Stimulated activated CD8-positive, alpha-beta memory T cell treated with anti-CD3 and anti-CD28 coated beads, Interleukin-15, amount 100 ng/mL, for 1 hour (primary cell): ENCODE data around the gene USH2A.

Experiments
- DNase-seq: peaks from one replicate; pipeline ENCODE4 v3.0.0-alpha.2; 2020; ENCODE audit warnings: low read depth

The USH2A gene

DNA sequence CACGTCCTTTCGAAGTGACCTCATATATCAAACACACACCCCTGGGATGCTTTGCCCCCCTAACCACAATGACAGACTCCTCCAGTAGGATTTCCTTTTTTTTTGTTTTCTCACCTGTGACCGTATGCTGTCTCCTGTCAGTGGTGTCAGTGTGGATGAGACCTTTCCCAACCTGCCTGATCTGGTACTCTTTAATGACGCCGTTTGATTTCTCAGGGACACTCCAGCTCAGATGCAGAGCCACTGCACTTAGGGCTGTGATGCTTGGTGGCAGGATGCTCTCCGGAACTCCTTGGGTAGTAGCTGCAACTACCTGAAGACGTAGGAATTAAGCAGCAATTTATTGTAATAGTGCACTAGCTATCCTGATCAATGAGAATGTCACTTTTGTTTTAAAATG is 643.5 kb downstream of the USH2A start:
- DNase-seq = no peak

DNA sequence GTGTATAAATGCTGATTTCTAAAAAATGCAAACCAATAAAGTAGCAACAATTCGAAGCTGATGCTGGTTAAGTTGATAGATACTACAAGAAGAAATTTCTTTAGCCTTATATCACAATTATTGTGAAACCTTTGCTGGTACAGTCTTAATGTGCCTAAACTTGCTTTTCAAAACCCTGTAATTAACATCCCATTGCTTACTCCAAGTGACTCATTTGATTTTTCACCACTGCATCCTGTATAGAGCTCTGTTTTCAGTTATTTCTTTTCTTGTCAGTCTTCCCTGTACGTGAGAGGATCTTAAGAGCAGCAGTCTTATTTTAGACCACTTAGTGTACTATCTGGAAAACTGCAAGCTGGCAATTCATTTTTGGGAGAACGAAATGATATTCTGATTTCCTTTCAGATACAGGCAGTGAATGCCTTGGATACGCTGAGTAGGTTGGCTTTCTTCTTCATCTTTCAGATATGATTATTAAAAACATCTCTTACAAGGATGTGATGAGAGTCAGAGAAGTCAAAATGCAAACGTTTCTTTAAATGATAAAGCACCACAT is 645.8 kb downstream of the USH2A start:
- no peak for DNase-seq

DNA sequence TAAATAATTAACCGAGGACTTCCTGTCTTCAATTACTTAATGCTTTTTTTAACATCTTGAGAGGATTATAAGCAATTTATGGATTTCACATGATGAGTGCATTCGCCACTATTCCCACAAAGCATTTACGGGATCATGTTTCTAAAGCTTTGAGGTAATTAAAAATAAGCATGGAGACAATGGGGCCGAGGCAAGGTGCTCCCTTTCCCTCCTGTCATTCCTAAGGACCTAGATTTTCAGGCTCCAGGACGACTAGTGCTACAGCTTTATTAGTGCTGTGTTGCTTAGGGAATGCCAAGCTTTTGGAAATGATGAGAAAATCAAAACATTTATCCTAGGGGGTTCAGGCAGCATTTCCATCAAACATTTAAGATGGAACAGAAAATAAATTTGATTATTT is 646.9 kb downstream of the USH2A start:
- no peak for DNase-seq

DNA sequence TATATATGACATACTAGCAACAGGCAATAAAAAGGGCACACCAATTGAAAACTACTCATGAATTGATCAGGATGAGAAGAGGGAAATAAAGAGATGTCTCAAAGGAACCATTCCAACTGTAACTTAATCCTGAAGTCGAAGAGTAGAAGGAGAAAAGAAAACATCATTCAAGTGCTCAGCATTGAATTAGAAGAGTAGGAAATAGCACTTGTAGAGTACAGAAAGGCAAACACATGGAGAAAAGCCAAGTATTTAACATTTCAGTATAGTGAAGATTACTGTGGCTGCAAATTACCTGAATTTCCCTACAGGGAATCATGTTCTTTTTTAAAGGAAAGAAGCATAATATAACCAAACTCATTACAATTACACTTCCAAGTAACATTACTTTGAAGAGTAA is 651.1 kb downstream of the USH2A start:
- no peak for DNase-seq

DNA sequence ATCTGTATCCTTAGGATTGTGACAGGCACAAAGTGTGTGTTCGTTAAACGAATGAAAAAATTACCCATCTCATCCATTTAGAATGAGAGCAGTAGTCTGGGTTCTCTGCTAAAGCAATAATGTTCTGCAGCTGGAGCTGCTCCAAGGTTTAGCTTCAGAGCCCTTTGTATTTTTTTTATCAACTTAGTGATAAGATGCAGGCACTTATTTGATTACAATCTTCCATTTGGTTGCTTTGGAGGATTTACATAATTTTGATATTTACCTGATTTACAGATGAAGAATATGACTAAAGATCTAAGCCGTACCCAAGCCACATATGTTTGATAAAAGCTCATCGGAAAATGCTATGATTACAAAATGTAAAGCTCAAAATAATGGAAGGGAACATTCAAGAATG is 654.9 kb downstream of the USH2A start:
- no peak for DNase-seq

DNA sequence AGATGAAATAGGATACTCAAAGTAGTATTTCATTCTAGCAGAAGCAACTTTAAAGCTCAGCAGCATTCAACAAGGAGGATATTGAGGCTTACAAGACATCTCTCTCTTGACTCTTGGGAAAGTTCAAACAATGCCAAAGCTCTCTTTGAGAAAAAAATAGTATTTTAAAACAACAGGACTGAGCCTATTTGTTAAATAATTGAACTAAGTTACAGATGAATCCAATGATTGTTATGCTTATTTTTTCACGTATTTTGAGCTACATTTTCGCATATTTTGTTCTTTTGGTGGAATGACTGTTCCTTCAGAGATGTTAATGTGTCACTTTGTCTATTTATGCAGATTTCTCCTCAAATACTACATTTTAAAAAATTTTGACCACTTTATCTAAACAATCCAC is 655.5 kb downstream of the USH2A start:
- DNase-seq = no peak

DNA sequence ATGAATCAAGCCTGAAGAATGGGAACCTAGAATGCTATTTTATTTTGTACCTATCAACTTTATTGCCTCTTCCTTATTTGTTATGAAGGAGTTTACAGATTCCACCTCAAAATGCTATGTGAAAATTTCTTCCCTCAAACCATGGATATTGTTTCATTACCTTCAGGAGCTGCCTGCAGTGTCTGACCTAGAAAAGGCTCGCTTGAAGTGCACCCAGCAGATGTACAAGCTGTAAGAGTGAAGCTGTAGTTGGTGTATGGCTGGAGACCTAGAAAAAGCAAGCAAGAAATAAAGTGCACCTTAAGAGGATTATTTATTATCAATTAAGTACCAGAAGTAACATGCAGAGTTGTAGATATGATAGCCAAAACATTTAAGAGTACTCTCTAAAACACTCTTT is 656.7 kb downstream of the USH2A start:
- no peak for DNase-seq

DNA sequence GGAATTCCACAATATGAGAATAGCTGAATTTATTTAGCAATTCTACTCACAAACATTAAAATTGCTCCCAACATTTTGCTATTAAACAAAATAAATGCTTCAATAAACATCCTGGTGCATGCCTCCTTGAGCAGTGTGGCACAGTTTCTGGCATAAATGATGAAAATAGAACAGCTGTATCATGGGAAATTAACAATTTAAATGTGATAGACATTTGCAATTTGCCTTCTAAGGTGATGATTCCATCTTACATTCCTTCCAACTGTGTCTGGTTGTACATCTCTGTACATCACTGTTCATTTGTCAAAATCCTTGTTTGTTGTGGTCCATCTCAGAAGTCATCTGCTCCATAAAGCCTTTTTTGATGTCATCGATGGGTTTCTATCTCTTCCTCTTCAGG is 657.4 kb downstream of the USH2A start:
- no peak for DNase-seq

DNA sequence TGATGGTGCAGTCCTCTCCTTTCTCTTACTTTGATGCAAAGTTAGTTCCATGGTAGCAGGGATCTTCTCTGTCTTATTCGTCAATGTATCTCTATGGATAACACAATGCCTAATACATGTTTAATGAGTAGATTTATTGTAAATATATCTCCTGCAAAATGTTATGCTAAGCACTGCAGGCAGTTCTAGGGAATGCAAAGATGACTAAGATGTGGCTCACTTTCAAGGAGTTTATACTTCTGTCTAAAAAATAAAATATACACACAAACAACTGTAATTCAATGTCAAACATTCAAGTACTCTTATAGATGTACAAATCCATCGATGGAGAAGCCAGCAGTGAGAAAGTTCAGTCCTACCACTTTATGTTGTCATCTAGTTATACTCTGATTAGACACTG is 661.8 kb downstream of the USH2A start:
- no peak for DNase-seq

DNA sequence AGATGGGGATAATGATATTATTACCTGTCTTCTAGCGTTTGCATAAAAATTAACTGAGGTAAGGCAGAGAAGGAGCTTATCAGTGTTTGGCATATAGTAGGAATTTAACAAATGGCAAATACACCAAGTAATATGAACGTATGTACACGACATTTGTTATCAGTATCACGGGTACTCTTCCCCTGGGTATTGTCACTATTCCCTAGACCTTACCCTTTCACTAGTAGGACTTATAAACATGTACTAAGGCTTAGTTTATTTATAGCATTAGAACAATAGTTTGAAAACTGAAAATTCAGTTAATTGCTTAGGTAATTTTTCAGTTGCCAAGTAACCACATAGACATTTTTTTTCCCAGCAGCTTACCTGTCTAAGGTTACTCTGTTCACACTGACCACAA is 669.1 kb downstream of the USH2A start:
- no peak for DNase-seq

DNA sequence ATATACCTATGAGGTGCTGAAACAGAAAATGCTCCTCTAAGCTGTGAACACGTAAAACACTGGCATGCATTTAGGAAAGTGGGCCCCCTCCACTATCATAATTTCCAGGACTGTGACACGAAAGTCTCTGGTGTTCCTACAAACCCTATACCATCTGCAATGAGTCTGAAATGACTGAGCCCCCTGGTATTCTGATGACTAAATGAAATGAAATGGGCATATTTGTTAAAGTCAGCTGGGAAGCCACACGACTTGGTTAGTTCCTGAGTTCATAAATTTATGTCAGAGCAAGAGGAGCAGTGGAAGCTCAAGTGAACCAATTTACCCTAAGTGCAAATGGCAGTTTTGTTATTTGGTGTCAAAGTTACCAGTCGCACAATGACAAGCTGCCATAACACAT is 673.8 kb downstream of the USH2A start:
- no peak for DNase-seq

DNA sequence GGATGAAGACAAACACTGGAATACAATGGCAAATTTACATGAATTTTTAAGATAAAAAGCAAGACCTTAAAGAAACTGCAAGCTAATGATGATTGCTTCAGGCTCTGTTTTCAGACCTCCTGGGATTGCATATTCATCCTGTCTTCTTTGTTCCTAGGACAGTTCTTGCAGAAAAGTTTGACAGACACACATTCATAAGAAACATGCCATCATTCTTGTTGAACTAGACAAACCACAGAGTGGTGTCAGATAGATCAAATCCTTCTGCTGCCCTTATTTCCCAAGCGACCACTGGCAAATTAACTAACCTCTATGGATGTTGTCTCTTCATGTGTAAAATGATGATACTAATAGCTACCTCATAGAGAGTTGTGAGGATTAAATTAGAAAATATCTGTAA is 674.8 kb downstream of the USH2A start:
- DNase-seq = no peak

DNA sequence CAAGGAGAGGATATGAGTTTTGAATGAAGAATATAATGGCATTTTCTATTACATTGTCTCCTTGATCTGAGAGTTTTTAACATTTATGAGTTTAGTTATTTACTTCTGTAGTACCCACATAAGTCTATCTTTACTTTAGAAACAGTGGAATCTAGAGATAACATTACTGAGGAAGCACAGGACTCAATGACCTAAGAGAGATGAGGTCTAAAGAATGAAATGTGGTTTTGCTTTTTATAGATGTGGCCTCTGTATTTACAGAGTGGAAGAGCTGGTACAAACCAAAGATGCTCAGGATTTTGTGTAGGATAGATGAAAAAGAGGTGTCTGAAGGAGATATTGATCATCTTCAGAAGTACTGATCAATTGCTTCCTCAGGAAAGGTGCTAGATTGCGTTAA is 678.8 kb downstream of the USH2A start:
- DNase-seq = no peak

DNA sequence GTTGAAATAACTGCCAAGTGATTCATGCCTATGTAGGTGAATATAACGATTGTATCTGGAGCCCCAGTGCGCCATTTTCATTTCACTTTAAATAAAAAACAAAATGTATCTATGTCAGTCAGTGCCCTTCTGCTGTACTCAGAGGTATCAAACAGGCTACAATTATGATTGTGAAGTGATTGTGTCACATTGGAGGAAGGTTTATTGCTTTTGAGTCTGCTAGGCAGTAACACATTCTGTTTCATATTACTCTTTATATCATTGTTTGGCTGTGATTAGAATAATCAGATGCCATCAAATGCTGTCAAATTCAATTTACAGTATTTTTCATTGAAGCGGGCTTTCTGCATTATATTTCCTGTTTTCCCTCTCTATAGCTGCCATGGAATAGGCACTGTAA is 684.2 kb downstream of the USH2A start:
- no peak for DNase-seq

DNA sequence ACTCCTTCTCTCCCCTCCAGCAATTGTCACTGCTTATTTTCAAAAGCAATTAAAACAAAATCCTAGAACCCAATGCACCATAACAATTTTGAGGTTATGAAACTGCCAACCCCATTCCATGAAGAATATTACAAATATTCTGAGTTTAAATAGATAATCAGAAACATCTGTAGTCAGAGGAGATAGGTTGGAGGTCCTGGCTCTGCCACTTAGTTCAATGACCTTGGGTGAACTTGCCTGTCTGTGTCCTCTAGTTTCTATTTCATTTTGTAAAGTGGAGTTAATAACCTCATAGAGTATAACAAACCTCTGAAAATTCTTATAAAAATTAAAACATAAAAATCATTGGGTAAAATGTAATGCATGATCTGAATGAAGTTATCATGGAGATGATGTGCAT is 691.5 kb downstream of the USH2A start:
- no peak for DNase-seq

DNA sequence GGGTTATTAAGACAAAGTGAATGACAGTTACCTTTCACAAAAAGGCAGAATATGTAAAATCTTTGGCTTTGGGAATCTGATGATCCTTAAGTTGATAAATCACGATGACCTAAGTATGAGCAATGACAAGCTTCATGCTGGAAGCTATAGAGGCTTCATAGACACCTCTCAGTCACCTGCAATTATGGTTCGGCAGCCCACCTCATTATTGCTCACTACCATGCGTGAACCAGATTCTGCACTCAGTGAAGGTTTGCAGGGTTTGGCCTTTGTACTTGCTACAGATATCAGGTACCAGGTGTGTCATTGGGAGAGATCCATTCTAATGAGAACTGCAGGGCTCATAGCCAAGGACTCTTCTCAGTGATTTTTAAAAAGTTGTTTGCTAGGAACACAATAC is 692.6 kb downstream of the USH2A start:
- DNase-seq = no peak

DNA sequence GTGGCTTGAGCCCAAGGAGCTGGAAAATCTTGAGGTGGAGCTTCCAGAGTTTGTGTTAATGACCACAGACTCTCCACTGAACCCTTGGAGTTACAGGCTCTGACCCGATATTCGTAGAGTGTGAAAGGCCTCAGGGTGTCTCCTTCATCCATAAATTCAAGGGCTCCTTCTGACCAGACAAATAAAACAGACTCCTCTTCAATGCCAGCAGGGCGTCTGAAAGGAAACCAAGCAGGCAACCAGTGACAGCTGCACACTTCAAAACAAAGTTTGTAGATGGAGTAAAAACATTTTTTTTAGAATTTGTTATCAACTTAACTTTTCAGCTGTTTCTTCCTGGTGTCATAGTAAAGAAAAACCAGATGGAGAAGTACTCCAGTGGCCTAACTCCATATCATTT is 695.1 kb downstream of the USH2A start:
- no peak for DNase-seq

DNA sequence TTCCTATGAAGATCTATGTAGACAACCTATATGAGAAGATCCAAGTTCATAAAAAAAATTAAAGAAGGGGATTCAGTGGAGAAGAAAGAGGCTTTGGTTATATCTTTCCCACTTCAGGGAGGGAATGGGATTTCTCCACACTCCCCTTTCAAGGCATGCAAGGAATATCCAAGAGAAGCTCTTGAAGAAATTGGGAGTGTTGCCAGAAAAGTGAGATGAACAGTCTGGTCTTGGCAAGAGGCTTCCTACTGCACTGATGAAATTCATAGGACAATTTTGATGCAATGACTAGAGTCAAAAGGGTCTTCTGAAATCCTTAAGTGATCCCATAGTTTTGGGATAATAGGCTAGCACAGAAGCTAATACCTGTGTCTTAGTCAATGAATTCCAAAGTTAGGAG is 703.1 kb downstream of the USH2A start:
- DNase-seq = no peak

DNA sequence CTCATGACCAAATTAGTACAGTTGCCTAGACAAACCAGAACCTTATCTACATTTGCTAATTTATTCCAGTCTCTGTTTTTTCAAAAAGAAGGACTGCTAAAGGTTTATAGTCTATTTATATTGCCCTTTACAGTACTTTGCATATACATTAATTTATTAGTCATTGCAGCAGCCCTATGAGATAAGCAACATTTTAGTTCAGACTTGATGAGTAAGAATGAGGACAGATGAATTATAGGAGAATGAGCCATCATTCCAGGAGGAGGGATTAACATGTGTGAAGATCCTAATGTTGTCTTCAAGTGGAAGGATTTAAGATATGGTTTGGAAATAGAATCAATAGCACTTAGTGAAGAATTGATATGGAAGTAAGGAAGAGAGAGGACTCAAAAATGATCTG is 703.7 kb downstream of the USH2A start:
- DNase-seq = no peak

DNA sequence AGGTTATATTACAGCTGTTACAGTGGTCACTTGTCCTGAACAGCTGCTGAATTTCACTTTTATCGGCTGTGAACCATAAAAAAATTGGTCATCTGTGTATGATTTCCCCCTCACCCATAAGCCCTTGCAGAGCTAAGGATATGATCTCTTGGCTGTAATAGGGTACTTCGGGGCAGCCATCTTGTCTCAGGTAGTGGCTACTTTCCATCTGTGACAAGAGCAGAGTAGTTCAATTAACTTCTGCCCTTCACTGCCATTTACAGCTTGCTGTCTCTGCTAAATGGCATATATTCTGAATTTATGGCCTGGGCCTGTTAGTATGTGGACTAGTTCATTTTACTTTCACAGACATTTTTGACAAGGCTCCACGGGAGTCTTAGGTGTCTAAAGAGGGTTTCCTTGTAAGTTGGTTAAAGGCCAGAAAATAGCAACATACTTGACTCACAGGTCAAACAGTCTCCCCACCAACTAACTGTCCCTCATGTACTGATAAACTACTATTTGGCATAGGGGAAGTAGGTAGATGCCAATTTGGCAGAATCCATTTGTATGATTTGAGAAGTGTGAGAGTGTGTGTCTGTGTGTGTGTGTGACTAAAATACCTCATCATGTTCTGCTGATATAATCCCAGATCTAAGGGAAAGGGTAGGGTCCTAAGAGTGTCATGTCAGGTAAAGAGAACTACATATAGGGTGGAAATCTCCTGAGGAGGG is 704.5 kb downstream of the USH2A start:
- no peak for DNase-seq

DNA sequence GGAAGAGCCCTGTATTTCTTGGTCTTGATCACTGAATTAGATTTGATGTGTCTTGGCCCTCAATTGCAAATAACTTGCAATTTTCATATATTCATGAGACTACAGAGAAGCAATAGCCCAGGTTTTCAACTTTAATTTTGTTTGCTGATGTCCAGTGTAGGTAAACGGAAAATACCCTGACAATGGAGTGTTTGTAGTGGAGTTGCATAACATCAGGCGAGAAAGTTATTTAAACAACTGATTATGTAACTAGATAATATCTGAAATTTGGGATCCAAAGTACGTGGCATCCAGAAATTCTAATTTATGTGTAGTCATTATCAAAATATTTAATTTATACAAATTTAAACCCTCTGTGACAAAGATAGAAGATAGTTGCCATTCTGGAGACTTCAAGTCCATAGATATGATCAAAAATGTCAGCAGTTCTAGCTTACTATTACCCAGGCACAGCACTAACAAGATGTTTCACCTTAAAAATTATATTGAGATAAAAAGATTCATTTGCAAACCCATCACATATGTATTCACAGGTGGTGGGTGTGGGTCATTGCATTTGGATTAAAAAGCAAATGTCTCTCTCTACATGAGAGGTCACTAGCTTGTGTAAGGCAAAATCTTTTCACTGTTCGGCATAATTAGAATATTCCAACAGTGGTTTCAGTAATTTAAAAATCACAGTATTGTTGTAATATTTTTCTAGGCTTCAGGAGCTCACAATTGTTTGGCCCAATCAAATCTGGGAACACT is 705.4 kb downstream of the USH2A start:
- no peak for DNase-seq

DNA sequence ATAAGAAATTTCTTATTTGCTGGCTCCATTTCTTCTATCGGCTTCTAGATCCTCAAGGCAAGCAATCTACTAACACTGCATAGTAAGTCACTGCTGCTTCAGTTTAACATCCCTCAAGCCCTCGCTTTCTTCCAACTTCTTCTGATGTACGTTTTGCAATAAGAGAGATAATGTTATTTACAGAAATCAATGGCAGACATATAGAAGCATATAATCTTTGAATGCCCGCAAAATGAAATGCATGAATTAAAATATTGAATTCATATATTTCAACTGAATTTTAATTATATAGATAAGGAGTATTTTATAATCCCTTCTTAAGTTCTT is 712.4 kb downstream of the USH2A start:
- no peak for DNase-seq

DNA sequence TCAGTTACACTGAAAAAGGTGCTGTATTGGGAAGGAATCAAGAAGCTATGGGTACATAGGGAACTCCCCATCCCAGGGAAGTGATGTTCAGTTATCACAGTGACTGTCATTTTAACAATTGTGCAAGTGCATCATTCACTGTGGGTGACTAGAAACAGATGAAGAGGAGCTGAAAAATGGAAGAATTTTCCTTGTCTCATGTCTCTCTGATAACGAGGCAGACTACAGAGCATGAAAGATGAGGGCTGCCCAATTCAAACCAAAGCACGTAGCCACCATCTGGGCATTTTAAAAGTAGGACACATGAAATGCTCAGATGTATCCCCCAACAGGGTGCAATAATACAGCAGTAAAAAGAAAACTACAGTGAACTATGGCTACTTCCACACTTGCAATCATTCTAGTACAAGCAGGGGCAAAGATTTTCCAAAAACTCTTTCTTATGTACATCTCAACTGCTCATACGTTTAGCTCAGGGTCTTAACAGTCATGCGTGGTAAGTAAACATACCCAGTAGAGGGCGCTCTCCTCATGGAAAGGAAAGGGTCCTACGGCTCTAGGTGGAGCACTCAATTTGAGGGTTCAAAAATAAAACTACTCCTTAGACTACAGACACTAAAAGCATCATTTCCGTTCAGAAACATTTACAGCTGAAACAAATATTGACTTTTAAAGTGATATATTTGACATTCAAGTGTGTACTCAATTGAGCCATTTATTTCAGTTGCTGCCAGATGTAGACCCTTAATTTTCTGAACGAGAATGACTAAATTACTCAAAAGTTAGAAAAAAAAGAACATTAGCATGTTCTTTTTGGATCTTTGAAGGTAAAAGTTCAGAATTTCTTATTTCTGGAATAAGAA is 713.0 kb downstream of the USH2A start:
- DNase-seq = no peak
